Spleen (tissue), 7 donors: ENCODE results near the gene MACROD2.

Experiments used
- CTCF ChIP-seq, 11 experiments: fragments of 200-600 bp in 7 of 11; fragments of 450-650 bp in 4 of 11; sonication (generic) in 4 of 11; IDR thresholded peaks in 8 of 11; conservative IDR thresholded peaks in 3 of 11; 1 replicate in 7 of 11; 2 replicates in 4 of 11; pipeline versions ENCODE4 v1.4.0 to v1.8.0; 2016 to 2021; ENCODE audit warnings: antibody characterized with exemption in 11 of 11, inconsistent platforms in 4 of 11, mild to moderate bottlenecking in 1 of 11
- POLR2A ChIP-seq, 3 donors: fragments of 450-650 bp; IDR thresholded peaks; one replicate each; pipeline ENCODE4 v1.5.1; 2017; ENCODE audit warnings: antibody characterized with exemption in 3 of 3, mild to moderate bottlenecking in 1 of 3
- POLR2AphosphoS5 ChIP-seq, 3 donors: sonication (generic); formaldehyde crosslinking; IDR thresholded peaks; one replicate each; pipeline ENCODE4 v1.5.1; 2017; ENCODE audit warnings: antibody characterized with exemption in 3 of 3
- donor health status: DM: no; HTN: no; CAD: no; lungs with moderate emphysema.
- donor health status: DM: no; HTN: no; CAD: no.
- donor health status: DM: no; HTN: no; CAD: no.

GRCh38 chr20:15154070-15154469, 1158.8 kb downstream of the MACROD2 start:
- TF ChIP-seq POLR2A (IDR thresholded peaks at IDR 0.05) (no peak), CTCF (IDR thresholded peaks at IDR 0.05 in 8 of 11, conservative IDR thresholded peaks at IDR 0.05 in 3 of 11) (no peak), POLR2AphosphoS5 (IDR thresholded peaks at IDR 0.05) (no peak)
